ENCODE data around the gene DYNLT5.
"Not testable (repeated sequence)": the region's sequence is repeated elsewhere in the genome, so short reads cannot be mapped to it uniquely, and the experiment has no call there.

DYNLT5 gene

GRCh38 chr1:66751160-66751559, 1.1 kb upstream of the DYNLT5 start:
- DNase-seq: no peak

- DNase-seq: no peak
These were observed 562 bp downstream of the DYNLT5 start for GRCh38 chr1:66752671-66753371.

- DNase-seq: no peak
These were observed 5.5 kb downstream of the DYNLT5 start for GRCh38 chr1:66757722-66758240.

GRCh38 chr1:66758241-66758755, 6.0 kb downstream of the DYNLT5 start:
- DNase-seq: peak; percentile 4

- DNase-seq: no peak
These were observed 8.2 kb downstream of the DYNLT5 start for GRCh38 chr1:66760506-66760905.

- DNase-seq: peak; percentile 66
These were observed 9.0 kb downstream of the DYNLT5 start for GRCh38 chr1:66761221-66761620.

- DNase-seq: peak; percentile 58
These were observed 12.8 kb downstream of the DYNLT5 start for GRCh38 chr1:66764994-66765578.

GRCh38 chr1:66767626-66768025, 15.4 kb downstream of the DYNLT5 start:
- no peak for DNase-seq

GRCh38 chr1:66768965-66769364, 16.7 kb downstream of the DYNLT5 start:
- DNase-seq: no peak

- DNase-seq: no peak
These were observed 17.4 kb downstream of the DYNLT5 start for GRCh38 chr1:66769512-66770229.

GRCh38 chr1:66770240-66770639, 18.0 kb downstream of the DYNLT5 start:
- no peak for DNase-seq

- no peak for DNase-seq
These were observed 18.4 kb downstream of the DYNLT5 start for GRCh38 chr1:66770694-66771093.

- no peak for DNase-seq
These were observed 21.0 kb downstream of the DYNLT5 start for GRCh38 chr1:66773227-66773626.

GRCh38 chr1:66774438-66774837, 22.2 kb downstream of the DYNLT5 start:
- DNase-seq: no peak

- DNase-seq: no peak
These were observed 23.4 kb downstream of the DYNLT5 start for GRCh38 chr1:66775646-66776045.

- no peak for DNase-seq
These were observed 25.6 kb downstream of the DYNLT5 start for GRCh38 chr1:66777831-66778230.

GRCh38 chr1:66778266-66778665, 26.0 kb downstream of the DYNLT5 start:
- DNase-seq: no peak

GRCh38 chr1:66778969-66779368, 26.7 kb downstream of the DYNLT5 start:
- DNase-seq: no peak

GRCh38 chr1:66779475-66780078, 27.3 kb downstream of the DYNLT5 start:
- no peak for DNase-seq

- DNase-seq: not testable (repeated sequence)
These were observed 33.5 kb downstream of the DYNLT5 start for GRCh38 chr1:66785800-66786199.

GRCh38 chr1:66787641-66788040, 35.4 kb downstream of the DYNLT5 start:
- DNase-seq: no peak

GRCh38 chr1:66788231-66788939, 36.1 kb downstream of the DYNLT5 start:
- no peak for DNase-seq
